HG03064 (cell line): Measurements from ENCODE around the gene KIAA1671.
"Not testable (repeated sequence)": the region's sequence is repeated elsewhere in the genome, so short reads cannot be mapped to it uniquely, and the experiment has no call there.

Experiments
- ATAC-seq: cut with Tn5 transposase; IDR thresholded peaks from one replicate; pipeline ENCODE4 v1.9.1; 2021; ENCODE audit warnings: low read depth; ENCODE audit not compliant: unreplicated experiment

The KIAA1671 gene

GRCh38 chr22:25161916-25162530 lies 209.5 kb downstream of the KIAA1671 start:
- no peak for ATAC-seq

DNA sequence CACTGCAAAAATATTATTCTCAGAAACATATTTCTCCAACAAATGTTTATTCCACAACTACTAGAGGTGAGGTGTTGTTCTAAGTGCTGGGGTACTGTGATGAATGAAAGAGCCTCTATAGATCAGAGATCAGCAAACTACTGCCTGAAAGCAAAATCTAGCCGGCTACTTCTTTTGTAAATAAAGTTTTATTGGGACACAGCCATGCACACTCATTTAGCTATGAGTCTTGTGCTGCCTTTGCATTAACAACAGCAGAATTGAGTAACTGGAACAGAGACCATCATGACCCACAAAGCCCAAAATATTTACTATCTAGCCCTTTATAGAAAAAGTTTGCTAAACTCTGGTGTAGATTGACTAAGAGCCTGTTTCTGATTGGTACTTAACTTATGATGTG lies 210.0 kb downstream of the KIAA1671 start:
- ATAC-seq: no peak

DNA sequence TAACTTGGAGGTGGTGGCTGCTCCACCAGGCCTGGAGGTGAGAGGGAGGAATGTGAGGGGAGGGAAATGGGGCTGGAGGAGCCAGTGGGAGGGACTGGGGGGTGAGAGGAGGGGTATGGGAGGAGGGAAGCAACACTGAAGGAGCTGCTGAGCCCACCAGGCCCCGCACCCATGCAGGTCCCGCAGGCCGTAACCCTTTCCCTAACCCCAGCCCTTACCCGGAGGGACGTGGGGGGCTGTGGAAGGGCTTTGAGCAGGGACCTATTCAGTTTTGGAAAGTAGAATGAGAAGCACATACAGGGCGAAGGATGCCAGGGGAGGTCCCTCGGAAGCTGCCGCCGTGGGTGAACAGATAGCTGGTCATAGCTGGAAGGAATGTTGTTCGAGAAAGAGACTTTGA lies 213.3 kb downstream of the KIAA1671 start:
- no peak for ATAC-seq

GRCh38 chr22:25166266-25167040 lies 213.9 kb downstream of the KIAA1671 start:
- ATAC-seq: no peak

DNA sequence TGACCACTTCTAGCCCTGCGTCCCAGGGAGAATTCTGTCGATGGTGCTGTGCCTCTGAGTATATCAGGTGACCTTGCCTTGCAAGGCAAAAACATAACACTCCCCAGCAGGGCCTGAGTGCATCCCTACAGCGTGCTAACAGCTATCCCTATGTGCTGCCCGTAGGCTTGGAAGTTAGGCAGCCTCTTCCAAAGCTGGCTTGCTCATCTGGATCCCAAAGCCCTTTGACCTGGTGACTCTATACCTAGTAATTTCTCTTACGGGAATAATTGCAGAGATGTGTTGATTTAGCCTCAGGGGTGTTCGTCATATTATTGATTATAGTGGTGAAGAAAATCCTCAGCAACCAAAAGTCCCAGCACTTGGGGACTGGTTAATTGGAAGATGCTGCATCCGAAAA lies 214.6 kb downstream of the KIAA1671 start:
- no peak for ATAC-seq

- ATAC-seq: no peak
Measured at GRCh38 chr22:25167834-25168601, 215.5 kb downstream of the KIAA1671 start.

- ATAC-seq: no peak
Measured at GRCh38 chr22:25169278-25170031, 216.9 kb downstream of the KIAA1671 start.

DNA sequence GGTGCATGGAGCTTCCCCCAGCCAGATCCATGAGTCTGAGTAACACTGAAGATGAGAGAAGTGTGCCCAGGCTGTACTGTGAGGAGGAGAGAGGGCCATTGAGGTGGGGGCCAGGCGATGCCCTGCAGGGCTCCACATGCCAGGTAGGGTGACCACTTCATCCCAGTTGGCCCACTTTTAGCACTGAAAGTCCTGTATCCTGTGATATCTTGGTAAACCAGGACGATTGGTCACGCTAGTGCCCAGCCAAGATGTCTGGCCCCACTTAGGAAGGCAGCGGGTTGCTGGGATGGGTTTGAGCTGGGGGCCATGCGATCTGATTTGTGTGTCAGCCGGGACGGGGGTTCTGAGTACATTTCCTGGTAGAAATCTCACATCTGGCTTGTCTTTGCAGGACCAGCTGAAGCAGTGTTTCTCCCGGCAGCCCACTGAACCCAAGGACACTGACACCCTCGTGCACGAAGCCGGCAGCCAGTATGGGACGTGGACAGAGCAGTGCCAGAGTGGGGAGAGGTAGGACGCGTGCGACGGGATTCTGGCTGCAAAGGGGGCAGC lies 218.0 kb downstream of the KIAA1671 start:
- no peak for ATAC-seq

DNA sequence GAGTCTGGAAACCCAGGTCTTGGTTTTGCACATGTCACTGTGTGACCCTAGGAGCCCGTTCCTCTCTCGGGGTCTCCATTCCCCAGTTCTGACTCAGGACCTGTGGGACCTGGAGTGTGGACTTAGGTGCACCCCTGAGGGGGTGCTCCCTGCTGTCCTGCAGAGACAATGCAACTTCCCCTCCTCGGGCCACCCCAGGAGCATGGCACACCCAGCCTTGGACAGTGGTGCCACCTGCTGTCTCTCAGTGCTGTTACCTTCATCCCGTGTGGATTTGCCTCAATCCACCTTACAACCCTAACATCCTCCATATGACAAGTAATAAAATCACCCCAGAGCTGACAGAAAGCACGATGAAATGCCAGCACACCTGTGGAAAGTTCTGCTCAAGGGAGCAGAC lies 219.6 kb downstream of the KIAA1671 start:
- no peak for ATAC-seq

- no peak for ATAC-seq
Measured at GRCh38 chr22:25174156-25174887, 221.8 kb downstream of the KIAA1671 start.

DNA sequence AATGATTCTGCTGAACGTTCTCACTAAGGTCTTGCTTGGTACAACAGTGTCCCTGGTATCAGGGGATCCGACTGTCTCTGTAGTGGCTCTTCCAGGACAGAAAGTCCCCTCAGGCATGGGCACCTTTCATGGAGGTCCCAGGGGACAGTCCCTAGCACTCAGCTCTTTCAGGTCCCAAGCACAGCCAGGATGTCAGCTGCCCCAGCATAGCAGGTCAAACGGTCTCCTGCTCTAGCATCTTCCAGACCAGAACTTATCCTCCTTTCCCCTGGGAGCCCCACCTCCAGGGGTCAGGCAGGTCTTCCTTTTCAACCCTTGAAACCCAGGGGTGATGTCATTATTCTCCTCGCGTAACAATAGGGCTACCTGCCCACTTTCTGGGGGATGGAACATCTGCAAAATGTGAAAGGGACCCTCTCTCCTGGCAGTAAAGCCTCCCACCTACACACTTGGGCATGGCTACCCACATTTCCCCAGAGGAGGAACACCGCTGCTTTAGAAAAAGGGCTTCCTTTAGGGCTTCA lies 222.4 kb downstream of the KIAA1671 start:
- no peak for ATAC-seq

DNA sequence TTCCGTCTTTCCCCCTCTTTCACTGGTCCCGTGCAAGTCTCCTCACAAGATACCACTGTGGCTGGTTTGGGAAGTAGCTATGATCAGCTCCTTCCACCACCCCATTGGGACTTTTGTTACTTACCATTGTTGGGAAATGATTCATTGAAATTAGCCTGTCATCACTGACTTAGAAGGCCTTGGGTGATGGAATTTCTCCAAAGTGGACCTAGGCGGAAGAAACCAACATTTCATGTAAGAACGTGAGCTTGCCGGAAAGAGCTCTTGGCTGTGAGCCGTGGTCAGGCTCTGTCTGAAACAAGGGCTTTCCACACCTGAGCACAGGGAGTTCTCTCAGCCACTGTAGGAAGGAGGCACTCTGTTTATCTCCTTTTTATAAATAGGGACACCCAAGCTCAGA lies 223.7 kb downstream of the KIAA1671 start:
- ATAC-seq: no peak

DNA sequence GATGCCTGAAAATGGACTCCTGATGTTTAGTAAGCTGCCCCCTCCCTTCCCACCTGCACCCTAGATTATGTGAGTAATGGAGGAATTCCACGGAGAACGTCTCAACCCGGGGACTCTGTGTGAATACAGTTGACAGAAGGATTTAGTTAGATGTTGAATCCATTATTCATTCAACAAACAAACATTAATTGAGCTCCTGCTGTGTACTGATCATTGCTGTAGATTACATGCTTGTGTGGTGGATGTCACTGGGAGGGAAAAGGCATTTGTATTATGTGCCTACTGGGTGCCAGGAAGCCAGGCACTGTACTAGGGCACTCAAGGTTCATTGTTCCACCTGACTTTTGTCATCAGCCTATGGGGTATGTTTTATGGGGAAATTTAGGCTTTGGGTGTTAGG lies 224.3 kb downstream of the KIAA1671 start:
- ATAC-seq: no peak

DNA sequence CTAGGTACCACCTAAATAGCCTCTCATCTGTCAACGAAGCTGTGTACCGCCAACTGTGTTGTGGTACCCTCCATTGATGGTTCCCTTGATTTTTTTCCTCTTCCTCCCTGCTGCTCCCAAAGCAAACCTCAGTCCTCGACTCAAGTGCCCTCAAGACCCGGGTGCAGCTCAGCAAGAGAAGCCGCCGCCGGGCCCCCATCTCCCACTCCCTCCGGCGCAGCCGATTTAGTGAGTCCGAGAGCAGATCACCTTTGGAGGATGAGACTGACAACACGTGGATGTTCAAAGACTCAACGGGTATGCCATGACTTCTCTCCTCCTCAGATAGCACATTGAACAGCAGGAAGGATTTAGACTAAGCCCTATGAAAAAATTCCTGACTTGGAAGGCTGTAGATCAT lies 224.7 kb downstream of the KIAA1671 start:
- no peak for ATAC-seq

GRCh38 chr22:25177895-25178294 lies 225.4 kb downstream of the KIAA1671 start:
- ATAC-seq: no peak

DNA sequence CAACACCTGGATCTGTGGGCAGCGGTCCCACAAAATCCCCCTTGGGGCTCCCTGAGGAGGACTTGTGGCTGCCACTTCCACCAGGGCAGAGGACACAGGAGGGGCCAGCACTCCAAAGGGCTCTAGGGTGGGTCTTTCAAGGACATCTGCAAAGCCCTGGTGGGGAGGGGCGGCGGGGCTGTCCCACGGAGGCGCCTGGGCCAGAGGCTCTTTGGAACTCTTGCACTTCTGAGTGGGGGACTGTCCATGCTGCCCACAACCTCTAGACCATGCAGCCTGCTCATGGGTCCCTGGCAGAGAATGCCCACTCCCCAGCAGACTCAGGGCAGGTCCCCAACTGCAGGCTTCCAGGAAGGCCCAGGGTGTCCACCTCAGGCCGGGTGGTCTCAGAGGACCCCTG lies 225.8 kb downstream of the KIAA1671 start:
- not testable (repeated sequence) for ATAC-seq

- not testable (repeated sequence) for ATAC-seq
Measured at GRCh38 chr22:25178869-25179631, 226.5 kb downstream of the KIAA1671 start.

DNA sequence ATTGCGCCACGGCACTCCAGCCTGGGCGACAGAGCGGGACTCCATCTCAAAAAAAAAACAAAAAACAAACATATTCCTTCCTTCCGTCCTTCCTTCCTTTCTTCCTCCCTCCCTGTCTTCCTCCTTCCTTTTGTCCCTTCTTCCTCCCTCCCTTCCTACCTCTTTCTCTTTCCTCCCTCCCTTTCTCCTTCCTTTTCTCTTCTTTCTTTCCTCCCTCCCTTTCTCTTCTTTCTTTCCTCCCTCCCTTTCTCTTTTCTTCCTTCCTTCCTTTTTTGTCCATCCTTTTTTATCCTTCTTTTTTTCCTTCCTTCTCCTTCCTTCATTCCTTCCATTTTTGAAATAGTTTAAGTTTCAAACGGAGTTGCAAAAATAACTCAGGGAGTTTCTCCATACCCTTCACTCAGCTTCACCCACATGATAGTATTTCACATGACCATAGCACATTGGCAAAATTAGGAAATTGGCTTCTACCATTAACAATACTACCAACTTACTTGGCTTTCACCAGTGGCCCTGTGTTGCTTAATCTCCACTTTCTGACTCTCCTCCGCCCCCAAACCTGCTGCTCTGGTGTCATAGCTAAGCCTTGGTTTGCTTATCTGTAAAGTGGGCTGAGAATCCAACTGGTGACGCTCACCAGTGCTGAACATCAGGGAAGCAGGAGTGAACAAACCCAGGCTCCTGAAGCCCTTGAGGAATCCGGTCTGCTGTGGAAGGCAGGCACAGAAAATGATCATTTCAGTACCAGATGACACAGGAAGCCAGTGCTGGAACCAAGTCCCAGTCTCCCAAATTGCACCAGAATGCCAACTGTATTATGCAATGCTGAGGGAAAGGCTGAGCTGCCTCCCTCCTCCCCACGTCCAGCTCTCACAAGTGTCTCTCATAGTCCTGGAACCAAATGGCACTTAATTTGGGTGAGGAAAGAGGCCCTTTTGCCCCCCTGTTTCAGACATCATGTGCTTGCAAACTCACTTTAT lies 229.9 kb downstream of the KIAA1671 start:
- ATAC-seq: no peak
